Activated naive CD4-positive, alpha-beta T cell treated with anti-CD3 and anti-CD28 coated beads, Interleukin-2, amount 50 U/mL, for 16 hours (primary cell): Measurements from ENCODE around the gene TPI1.

Experiments used
- DNase-seq: peaks from one replicate; pipeline ENCODE4 v3.0.0-alpha.2; 2020

Gene TPI1

GRCh38 chr12:6828781-6829535 lies 38.4 kb upstream of the TPI1 start:
- DNase-seq: peak; percentile 56

GRCh38 chr12:6829536-6830220 lies 37.7 kb upstream of the TPI1 start:
- DNase-seq: no peak

- no peak for DNase-seq
These were observed 36.9 kb upstream of the TPI1 start for GRCh38 chr12:6830286-6830890.

- no peak for DNase-seq
These were observed 36.3 kb upstream of the TPI1 start for GRCh38 chr12:6830999-6831398.

GRCh38 chr12:6831450-6831995 lies 35.8 kb upstream of the TPI1 start:
- DNase-seq: no peak

GRCh38 chr12:6832125-6832524 lies 35.2 kb upstream of the TPI1 start:
- DNase-seq: no peak

GRCh38 chr12:6833189-6833890 lies 34.0 kb upstream of the TPI1 start:
- no peak for DNase-seq

GRCh38 chr12:6834254-6834653 lies 33.1 kb upstream of the TPI1 start:
- DNase-seq: no peak

- no peak for DNase-seq
These were observed 32.5 kb upstream of the TPI1 start for GRCh38 chr12:6834873-6835272.

- no peak for DNase-seq
These were observed 30.5 kb upstream of the TPI1 start for GRCh38 chr12:6836851-6837250.

- no peak for DNase-seq
These were observed 29.8 kb upstream of the TPI1 start for GRCh38 chr12:6837370-6838060.

GRCh38 chr12:6838854-6839253 lies 28.5 kb upstream of the TPI1 start:
- DNase-seq: no peak

- DNase-seq: no peak
These were observed 27.7 kb upstream of the TPI1 start for GRCh38 chr12:6839482-6840201.

GRCh38 chr12:6840330-6840729 lies 27.0 kb upstream of the TPI1 start:
- DNase-seq: no peak

GRCh38 chr12:6840761-6841515 lies 26.4 kb upstream of the TPI1 start, which contains the start of gene GNB3:
Gene GNB3, plus strand, starts transcription at chr12:6840925. Its CDS starts 363 bp downstream, at chr12:6841288.
- DNase-seq: no peak

- no peak for DNase-seq
These were observed 25.3 kb upstream of the TPI1 start for GRCh38 chr12:6842075-6842474.

GRCh38 chr12:6843118-6843902 lies 24.0 kb upstream of the TPI1 start:
- no peak for DNase-seq

GRCh38 chr12:6845395-6845794 lies 21.9 kb upstream of the TPI1 start:
- no peak for DNase-seq

- DNase-seq: no peak
These were observed 20.9 kb upstream of the TPI1 start for GRCh38 chr12:6846316-6846869.

- DNase-seq: no peak
These were observed 19.7 kb upstream of the TPI1 start for GRCh38 chr12:6847676-6848075.
